Motor neuron (in vitro differentiated cells): ENCODE measurements around the gene CASK. TPM values are rescaled to one million over a fixed set of nuclear protein-coding genes. Genes with fewer than 3 reads are reported as not detected.
A peak's percentile ranks its signal among the peaks of the same experiment; 100 is the strongest.
"Not testable (repeated sequence)": the region's sequence is repeated elsewhere in the genome, so short reads cannot be mapped to it uniquely, and the experiment has no call there.

Experiments
- ATAC-seq, 8 experiments: fragments of 200-7000 bp; cut with Tn5 transposase; replicated peaks in 6 of 8; 2 replicates each; pipeline ENCODE4 v1.8.0; 2021; ENCODE audit warnings: mild to moderate bottlenecking in 8 of 8, moderate library complexity in 8 of 8
- H3K27ac ChIP-seq, 2 donors: fragments of 250-450 bp; sonication (Bioruptor Pico); 2 replicates each; pipeline ENCODE4 v1.9.0; 2021; ENCODE audit warnings: antibody characterized with exemption in 2 of 2, mild to moderate bottlenecking in 2 of 2, moderate library complexity in 1 of 2
- H3K4me1 ChIP-seq, 2 donors: fragments of 250-450 bp; sonication (Bioruptor Pico); replicated peaks in 1 of 2; 2 replicates each; pipeline ENCODE4 v1.6.1; 2021; ENCODE audit warnings: antibody characterized with exemption in 2 of 2, mild to moderate bottlenecking in 2 of 2, moderate library complexity in 1 of 2
- H3K4me3 ChIP-seq, 5 donors: fragments of 250-450 bp; sonication (Bioruptor Pico); 2 replicates each; pipeline ENCODE4 v1.9.0; 2021; ENCODE audit warnings: antibody characterized with exemption in 5 of 5, mild to moderate bottlenecking in 5 of 5, moderate library complexity in 4 of 5
- WGBS, 10 experiments: fragments of 450-650 bp; shearing (Covaris generic); methylation state at CpG; one replicate each; pipeline ENCODE4 v1.0.0; 2022; 5-methylcytosine and 5-hydroxymethylcytosine counted together
- in situ Hi-C, 9 experiments: fragments of 400-800 bp; cut with MboI; loops; one replicate each; pipeline ENCODE4 v1.15.0; 2021; ENCODE audit warnings: low sequenced_read_pairs in 9 of 9, low pct_unique_long_range_greater_than_20kb in 2 of 9; ENCODE audit not compliant: unreplicated experiment in 9 of 9
- total RNA-seq, 8 experiments: library from RNA; unstranded; fragments of 300-600 nt; gene quantifications; 2 replicates each; pipeline versions ENCODE4 v1.2.3 to v1.2.4, GENCODE V29; 2022

Gene CASK
- total RNA-seq, 8 experiments from 2014 or later = 15.6 to 51.7 (median 41.5) TPM

- no peak for ATAC-seq
- Histone ChIP-seq H3K27ac (no peak overlapping the region), H3K4me3 (no peak overlapping the region), H3K4me1 (no peaks in the 10 kb centered on the region)
- WGBS, 10 experiments = 60 to 100% (median 100%) methylated on average over 1 to 3 of the region's 7 CpGs; no CpG with 5 or more reads in 4 of the 10 experiments
- in situ Hi-C loops = loop anchor here in 1 of 9 experiments (25.0 kb wide), 1 partner anchor 175 kb away; no protein-coding TSS in a partner anchor
These were observed 186.3 kb downstream of the CASK start for GRCh38 chrX:41737065-41737464.

DNA sequence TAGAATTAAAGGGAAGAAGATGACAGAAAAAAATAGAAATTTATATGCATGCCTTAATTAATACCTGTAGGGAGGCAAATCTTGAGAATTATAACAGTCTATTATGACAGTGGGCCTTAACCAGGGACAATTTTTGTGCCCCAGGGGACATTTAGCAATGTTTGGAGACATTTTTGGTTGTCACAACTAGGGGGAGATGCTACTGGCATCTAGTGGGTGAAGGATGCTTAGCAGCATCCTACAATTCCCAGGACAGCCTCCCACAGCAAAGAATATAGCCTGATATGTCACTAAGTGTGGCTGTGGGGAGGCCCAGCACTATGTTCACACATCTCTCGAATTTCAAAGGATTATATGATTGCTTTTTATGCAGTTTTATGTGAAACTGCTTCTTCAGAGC is 188.8 kb downstream of the CASK start:
- in situ Hi-C loops = loop anchor here in 1 of 9 experiments (25.0 kb wide), 1 partner anchor 172 kb away; no protein-coding TSS in a partner anchor

GRCh38 chrX:41733939-41734338 is 189.4 kb downstream of the CASK start:
- 50 to 100% (median 89%) methylated on average over 1 of the region's 1 CpG; no CpG with 5 or more reads in 6 of the 10 experiments for WGBS, 10 experiments
- no peak for ATAC-seq
- Histone ChIP-seq H3K4me3 (no peak overlapping the region), H3K27ac (no peak overlapping the region), H3K4me1 (no peaks in the 10 kb centered on the region)
- in situ Hi-C loops = loop anchor here in 1 of 9 experiments (25.0 kb wide), 1 partner anchor 172 kb away; no protein-coding TSS in a partner anchor

More for the DNA sequence above, 188.8 kb downstream of the CASK start:
- Histone ChIP-seq H3K4me3 (no peak overlapping the region), H3K27ac (no peak overlapping the region), H3K4me1 (no peaks in the 10 kb centered on the region)
- ATAC-seq = peak in 4 of 8 experiments; percentile 34 to 68 (median 50)
- 0% methylated on average over 1 of the region's 1 CpG; no CpG with 5 or more reads in 8 of the 10 experiments for WGBS, 10 experiments

DNA sequence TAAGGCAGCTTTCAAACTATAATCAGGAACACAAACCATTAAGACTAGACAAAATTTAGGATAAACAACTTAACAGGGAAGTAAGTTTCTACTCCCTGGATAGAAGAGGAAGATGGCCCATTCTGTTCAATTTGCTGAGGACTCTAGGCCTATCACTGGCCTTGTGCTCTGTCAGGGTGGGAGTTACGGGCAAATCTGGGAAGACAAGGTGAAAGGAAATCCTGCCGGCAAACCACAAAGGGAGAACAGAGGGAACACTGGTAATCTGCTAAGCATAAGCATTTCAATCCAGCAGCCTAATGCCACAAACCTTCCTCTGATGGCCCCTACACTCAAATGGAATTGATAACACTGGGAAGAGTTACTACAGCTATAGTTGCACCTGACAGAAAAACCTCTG is 191.1 kb downstream of the CASK start:
- H3K27ac ChIP-seq = no peak overlapping the region
- ATAC-seq = no peak
- H3K4me3 ChIP-seq = no peak overlapping the region
- H3K4me1 ChIP-seq = no peaks in the 10 kb centered on the region
- 80 to 100% methylated on average over 1 to 2 of the region's 2 CpGs; no CpG with 5 or more reads in 8 of the 10 experiments for WGBS, 10 experiments
- in situ Hi-C loops = loop anchor here in 1 of 9 experiments (25.0 kb wide), 1 partner anchor 170 kb away; no protein-coding TSS in a partner anchor

DNA sequence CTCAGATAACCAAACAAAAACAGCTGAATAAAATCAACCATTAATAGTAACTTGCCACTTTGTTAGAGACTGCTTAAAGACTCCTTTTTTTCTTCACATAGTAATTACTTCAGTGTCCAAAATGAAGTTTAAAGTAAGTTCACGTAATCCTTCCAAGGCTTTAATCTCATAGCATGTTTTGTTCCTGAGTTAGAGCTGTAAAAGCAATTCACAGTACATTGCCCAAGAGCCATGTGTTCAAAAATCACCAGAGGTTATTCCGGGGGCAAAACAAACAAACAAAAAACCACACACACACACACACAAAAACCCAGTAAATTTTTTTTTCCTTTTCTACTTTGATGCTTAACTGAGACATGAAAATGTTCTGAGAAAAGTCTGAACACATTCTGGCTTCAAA is 193.3 kb downstream of the CASK start:
- no peaks in the 10 kb centered on the region for H3K4me1 ChIP-seq
- ATAC-seq = no peak
- H3K27ac ChIP-seq = no peak overlapping the region
- in situ Hi-C loops = loop anchor here in 1 of 9 experiments (25.0 kb wide), 1 partner anchor 168 kb away; no protein-coding TSS in a partner anchor
- H3K4me3 ChIP-seq = no peak overlapping the region
- WGBS, 10 experiments = 0 to 100% (median 81%) methylated on average over 1 to 2 of the region's 2 CpGs; no CpG with 5 or more reads in 6 of the 10 experiments

DNA sequence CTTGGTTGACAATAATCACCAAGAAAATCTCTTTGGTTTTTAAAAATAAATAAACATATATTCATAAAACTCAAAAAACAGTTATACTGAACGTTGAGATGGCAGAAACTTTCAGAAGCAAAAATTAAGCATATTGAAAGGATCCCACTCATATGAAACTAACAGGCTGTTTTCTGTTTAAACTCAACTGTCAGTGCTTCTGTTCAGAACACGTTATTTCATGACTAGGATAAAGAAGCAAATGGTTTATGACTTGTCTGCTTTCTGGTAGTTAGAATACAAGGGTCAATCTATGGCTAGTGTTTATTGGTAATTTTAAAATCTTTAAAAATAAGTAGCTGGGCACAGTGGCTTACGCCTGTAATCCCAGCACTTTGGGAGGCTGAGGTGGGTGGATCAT is 195.2 kb downstream of the CASK start:
- no peak overlapping the region for H3K4me3 ChIP-seq
- H3K4me1 ChIP-seq = no peaks in the 10 kb centered on the region
- no peak overlapping the region for H3K27ac ChIP-seq
- 30 to 100% (median 80%) methylated on average over 1 to 3 of the region's 3 CpGs; no CpG with 5 or more reads in 5 of the 10 experiments for WGBS, 10 experiments
- in situ Hi-C loops = loop anchor here in 1 of 9 experiments (25.0 kb wide), 1 partner anchor 166 kb away; no protein-coding TSS in a partner anchor
- ATAC-seq = no peak

DNA sequence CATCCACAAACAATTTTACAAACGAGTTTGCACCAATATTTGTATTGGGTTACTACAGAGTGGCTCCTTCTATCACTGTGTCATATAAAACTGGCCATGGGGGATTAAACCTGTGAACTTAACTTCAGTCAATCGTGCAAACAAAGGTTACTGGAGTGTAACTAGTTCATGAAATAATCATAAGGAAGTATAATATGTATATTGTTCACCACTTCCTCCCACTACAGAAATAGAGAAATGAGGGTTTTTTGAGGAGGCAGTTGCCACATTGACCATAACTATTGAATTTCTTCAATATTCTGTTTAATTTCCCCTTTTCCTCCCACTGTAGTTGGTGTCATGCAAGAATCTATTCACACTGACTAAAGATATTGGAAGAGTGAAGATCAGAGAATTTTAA is 199.5 kb downstream of the CASK start, which contains the start of gene GPR82:
TSS of gene GPR82 (plus strand) at position 356 of the 400 bp plus-strand sequence. CDS start 2,846 bp downstream, outside the sequence.
- ATAC-seq = no peak
- Histone ChIP-seq H3K4me3 (no peak within 1 kb of the TSS), H3K4me1 (peaks cover 5% of the 10 kb centered on the region in 2 donors), H3K27ac (no peak within 1 kb of the TSS)
- in situ Hi-C loops = no loop called here
- WGBS, 10 experiments = 0 to 100% (median 94%) methylated on average over 1 to 2 of the region's 2 CpGs; no CpG with 5 or more reads in 7 of the 10 experiments

- in situ Hi-C loops = no loop called here
- no peak for ATAC-seq
These were observed 200.3 kb downstream of the CASK start for GRCh38 chrX:41722816-41723618.

GRCh38 chrX:41722214-41722613 is 201.1 kb downstream of the CASK start:
- WGBS, 10 experiments = 69 to 96% (median 80%) methylated on average over 1 to 3 of the region's 3 CpGs; no CpG with 5 or more reads in 7 of the 10 experiments
- H3K4me3 ChIP-seq = no peak overlapping the region
- no peak for ATAC-seq
- peaks cover 11 to 15% of the 10 kb centered on the region in 2 donors for H3K4me1 ChIP-seq
- H3K27ac ChIP-seq = no peak overlapping the region
- in situ Hi-C loops = no loop called here

More at GRCh38 chrX:41722816-41723618, 200.3 kb downstream of the CASK start:
- H3K4me1 ChIP-seq = peaks cover 8 to 13% of the 10 kb centered on the region in 2 donors
- 31 to 97% (median 69%) methylated on average over 2 to 3 of the region's 3 CpGs; no CpG with 5 or more reads in 5 of the 10 experiments for WGBS, 10 experiments
- H3K27ac ChIP-seq = no peak overlapping the region
- H3K4me3 ChIP-seq = no peak overlapping the region

GRCh38 chrX:41721590-41721989 is 201.8 kb downstream of the CASK start:
- no peak for ATAC-seq
- in situ Hi-C loops = no loop called here
- Histone ChIP-seq H3K4me1 (peaks cover 11 to 15% of the 10 kb centered on the region in 2 donors), H3K27ac (no peak overlapping the region), H3K4me3 (no peak overlapping the region)
- WGBS, 10 experiments = 88 to 100% methylated on average over 1 of the region's 1 CpG; no CpG with 5 or more reads in 8 of the 10 experiments

DNA sequence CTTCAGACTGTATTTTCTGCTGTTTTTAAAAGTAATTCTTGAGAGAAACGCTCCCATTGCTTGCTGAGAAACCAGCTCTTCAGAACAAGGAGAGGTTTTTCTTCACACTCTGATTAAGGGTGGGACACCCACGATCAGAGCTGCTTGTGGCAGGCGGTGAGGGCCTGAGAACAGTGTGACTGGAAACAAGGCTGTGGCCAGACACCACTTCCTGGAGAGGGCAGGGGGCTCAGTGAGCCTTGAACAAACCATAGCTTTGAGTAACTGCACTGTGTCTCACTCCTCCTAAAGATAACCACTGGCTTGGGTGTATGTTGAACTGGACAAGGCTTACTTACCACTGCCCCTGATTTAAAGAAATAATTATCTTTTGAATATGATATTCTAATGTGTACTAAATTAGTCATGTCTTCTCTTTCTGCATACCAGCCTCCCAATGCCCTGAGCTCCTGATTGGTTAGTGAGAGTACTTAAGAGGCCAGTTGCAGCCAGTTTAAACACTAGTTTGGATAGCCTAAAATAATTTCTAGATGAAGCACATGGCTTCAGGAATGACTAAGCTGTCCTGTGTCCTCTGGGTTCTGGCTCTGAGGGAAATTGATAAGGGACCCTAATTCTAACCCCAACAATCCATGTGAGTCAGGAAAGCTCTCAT is 203.1 kb downstream of the CASK start:
- in situ Hi-C loops = no loop called here
- ATAC-seq = peak in 2 of 8 experiments; percentile 97 to 98
- Histone ChIP-seq H3K4me3 (no peak overlapping the region), H3K4me1 (peaks cover 11 to 15% of the 10 kb centered on the region in 2 donors), H3K27ac (no peak overlapping the region)
- WGBS, 10 experiments = 76 to 100% methylated on average over 1 to 2 of the region's 3 CpGs; no CpG with 5 or more reads in 8 of the 10 experiments

GRCh38 chrX:41719610-41720009 is 203.7 kb downstream of the CASK start:
- in situ Hi-C loops, H3K4me3 ChIP-seq, ATAC-seq, H3K27ac ChIP-seq: not testable (repeated sequence)
- WGBS, 10 experiments = 84 to 100% (median 100%) methylated on average over 1 to 5 of the region's 6 CpGs; no CpG with 5 or more reads in 7 of the 10 experiments
- peaks cover 11 to 15% of the 10 kb centered on the region in 2 donors for H3K4me1 ChIP-seq
